ENCODE results near the gene PGM5. TPM values are rescaled to one million over a fixed set of nuclear protein-coding genes. Genes with fewer than 3 reads are reported as not detected.

Gene PGM5
- total RNA-seq, 2 experiments from 2014 or later: not detected

DNA sequence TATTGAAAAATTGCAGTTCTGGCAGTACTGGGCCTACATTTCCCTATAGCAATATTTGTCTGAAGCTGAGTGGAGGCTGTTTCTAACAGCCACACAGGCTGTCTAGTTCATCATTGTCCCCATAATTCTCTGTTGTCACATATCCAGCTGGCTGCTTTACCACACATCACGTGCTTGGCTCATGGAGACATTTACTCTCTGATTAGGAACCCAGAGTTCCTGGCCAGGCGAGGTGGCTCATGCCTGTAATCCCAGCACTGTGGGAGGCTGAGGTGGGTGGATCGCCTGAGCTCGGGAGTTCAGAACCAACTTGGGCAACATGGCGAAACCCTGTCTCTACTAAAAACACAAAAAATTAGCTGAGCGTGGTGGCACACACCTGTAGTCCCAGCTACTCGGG is 81.4 kb downstream of the PGM5 start:
- CTCF ChIA-PET (ENCODE audit: unreplicated experiment): no interaction called here
- no peak overlapping the region for H3K4me3 ChIP-seq (ENCODE audit: low read depth, low read length, poor library complexity, severe bottlenecking)
- intact Hi-C loops (cut with micrococcal nuclease; ENCODE audit: unreplicated experiment): loop anchor here (2.0 kb wide), 1 partner anchor 45 kb away; no protein-coding TSS in a partner anchor
- H3K79me2 ChIP-seq (ENCODE audit: insufficient read depth, low read depth, low read length): no peaks in the 10 kb centered on the region
- POLR2A ChIA-PET: interaction anchor here (1.2 to 1.5 kb wide), 3 partner anchors 11 to 20 kb away, joined by 3 to 4 read pairs (median 3); no protein-coding TSS in a partner anchor
- no peak overlapping the region for H2AFZ ChIP-seq (ENCODE audit: low read length)
- no peak overlapping the region for H3K4me2 ChIP-seq (ENCODE audit: low read length)
- BruUV-seq (replicated peaks): no TSS peak
- no peaks in the 10 kb centered on the region for H3K36me3 ChIP-seq (ENCODE audit: insufficient read depth, low read length)
- H3K4me1 ChIP-seq (ENCODE audit: insufficient read depth, low read length, poor library complexity, severe bottlenecking): no peaks in the 10 kb centered on the region
- DNase-seq (ENCODE audit: low spot score): no peak
- H3K9me2 ChIP-seq (ENCODE audit: insufficient read depth, low read length): no peaks in the 10 kb centered on the region
- no peaks in the 10 kb centered on the region for H4K20me1 ChIP-seq (ENCODE audit: insufficient read depth, low read length)
- peaks cover 6% of the 10 kb centered on the region; the same call in 1 of the 2 replicates for H3K9me3 ChIP-seq (ENCODE audit: low read length)
- H3K27ac ChIP-seq (ENCODE audit: low read depth, low read length, poor library complexity, severe bottlenecking): no peak overlapping the region
- TF ChIP-seq, protein P1, sequence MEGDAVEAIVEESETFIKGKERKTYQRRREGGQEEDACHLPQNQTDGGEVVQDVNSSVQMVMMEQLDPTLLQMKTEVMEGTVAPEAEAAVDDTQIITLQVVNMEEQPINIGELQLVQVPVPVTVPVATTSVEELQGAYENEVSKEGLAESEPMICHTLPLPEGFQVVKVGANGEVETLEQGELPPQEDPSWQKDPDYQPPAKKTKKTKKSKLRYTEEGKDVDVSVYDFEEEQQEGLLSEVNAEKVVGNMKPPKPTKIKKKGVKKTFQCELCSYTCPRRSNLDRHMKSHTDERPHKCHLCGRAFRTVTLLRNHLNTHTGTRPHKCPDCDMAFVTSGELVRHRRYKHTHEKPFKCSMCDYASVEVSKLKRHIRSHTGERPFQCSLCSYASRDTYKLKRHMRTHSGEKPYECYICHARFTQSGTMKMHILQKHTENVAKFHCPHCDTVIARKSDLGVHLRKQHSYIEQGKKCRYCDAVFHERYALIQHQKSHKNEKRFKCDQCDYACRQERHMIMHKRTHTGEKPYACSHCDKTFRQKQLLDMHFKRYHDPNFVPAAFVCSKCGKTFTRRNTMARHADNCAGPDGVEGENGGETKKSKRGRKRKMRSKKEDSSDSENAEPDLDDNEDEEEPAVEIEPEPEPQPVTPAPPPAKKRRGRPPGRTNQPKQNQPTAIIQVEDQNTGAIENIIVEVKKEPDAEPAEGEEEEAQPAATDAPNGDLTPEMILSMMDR (conservative IDR thresholded peaks at IDR 0.05; ENCODE audit: low read length): no peak
- no peak for TF ChIP-seq EZH2phosphoT487 (IDR thresholded peaks at IDR 0.05; ENCODE audit: borderline replicate concordance, low read depth, low read length)

- Histone ChIP-seq H3K4me3 (ENCODE audit: low read depth, low read length, poor library complexity, severe bottlenecking) (no peak overlapping the region), H2AFZ (ENCODE audit: low read length) (no peak overlapping the region), H4K20me1 (ENCODE audit: insufficient read depth, low read length) (no peaks in the 10 kb centered on the region), H3K9me2 (ENCODE audit: insufficient read depth, low read length) (no peaks in the 10 kb centered on the region), H3K9me3 (ENCODE audit: low read length) (peaks cover 6% of the 10 kb centered on the region; the same call in 1 of the 2 replicates), H3K36me3 (ENCODE audit: insufficient read depth, low read length) (no peaks in the 10 kb centered on the region), H3K4me2 (ENCODE audit: low read length) (no peak overlapping the region), H3K79me2 (ENCODE audit: insufficient read depth, low read depth, low read length) (no peaks in the 10 kb centered on the region), H3K27ac (ENCODE audit: low read depth, low read length, poor library complexity, severe bottlenecking) (no peak overlapping the region), H3K4me1 (ENCODE audit: insufficient read depth, low read length, poor library complexity, severe bottlenecking) (no peaks in the 10 kb centered on the region)
- ChIA-PET POLR2A (interaction anchor here (0.6 kb wide), 3 partner anchors 14 to 76 kb away, joined by 3 to 6 read pairs (median 4); no protein-coding TSS in a partner anchor), CTCF (ENCODE audit: unreplicated experiment) (no interaction called here)
- DNase-seq (ENCODE audit: low spot score): no peak
- TF ChIP-seq EZH2phosphoT487 (IDR thresholded peaks at IDR 0.05; ENCODE audit: borderline replicate concordance, low read depth, low read length): no peak
- TF ChIP-seq, protein P1 (conservative IDR thresholded peaks at IDR 0.05; ENCODE audit: low read length): no peak
- intact Hi-C loops (cut with micrococcal nuclease; ENCODE audit: unreplicated experiment): loop anchor here (2.0 kb wide), 1 partner anchor 21 kb away; no protein-coding TSS in a partner anchor
- BruUV-seq (replicated peaks): no TSS peak
Measured at GRCh38 chr9:68443624-68444023, 87.2 kb downstream of the PGM5 start.

DNA sequence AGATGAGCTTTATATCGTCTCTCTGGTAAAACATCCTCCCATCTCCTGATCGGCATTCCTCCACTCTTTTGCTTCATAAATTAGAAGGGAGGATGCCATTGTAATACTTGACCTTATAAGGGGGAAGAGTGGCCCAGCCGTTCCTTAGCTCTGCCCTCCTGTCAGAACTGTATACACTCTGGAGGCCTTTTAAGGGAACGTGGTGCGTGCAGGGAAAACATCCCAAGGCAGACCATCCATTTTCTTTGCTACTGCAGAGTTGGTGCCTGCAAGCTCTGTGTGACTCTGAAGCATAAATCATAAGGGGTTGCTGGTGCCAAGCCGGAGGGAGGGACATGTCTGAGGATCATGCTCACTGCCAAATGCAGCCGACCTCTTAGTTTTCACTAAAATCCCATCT is 90.4 kb downstream of the PGM5 start:
- TF ChIP-seq EZH2phosphoT487 (IDR thresholded peaks at IDR 0.05; ENCODE audit: borderline replicate concordance, low read depth, low read length): no peak
- TF ChIP-seq, protein P1 (conservative IDR thresholded peaks at IDR 0.05; ENCODE audit: low read length): no peak
- intact Hi-C loops (cut with micrococcal nuclease; ENCODE audit: unreplicated experiment): loop anchor here (5.0 kb wide), 1 partner anchor 50 kb away; no protein-coding TSS in a partner anchor
- POLR2A ChIA-PET: interaction anchor here (0.6 kb wide), 1 partner anchor 11 kb away, joined by 4 read pairs; no protein-coding TSS in a partner anchor

More for the DNA sequence above, 90.4 kb downstream of the PGM5 start:
- Histone ChIP-seq H3K27ac (ENCODE audit: low read depth, low read length, poor library complexity, severe bottlenecking) (no peak overlapping the region), H3K4me2 (ENCODE audit: low read length) (no peak overlapping the region), H3K4me3 (ENCODE audit: low read depth, low read length, poor library complexity, severe bottlenecking) (no peak overlapping the region), H2AFZ (ENCODE audit: low read length) (no peak overlapping the region), H3K9me3 (ENCODE audit: low read length) (peaks cover under 1% of the 10 kb centered on the region; the same call in 1 of the 2 replicates), H3K79me2 (ENCODE audit: insufficient read depth, low read depth, low read length) (no peaks in the 10 kb centered on the region), H3K4me1 (ENCODE audit: insufficient read depth, low read length, poor library complexity, severe bottlenecking) (no peaks in the 10 kb centered on the region), H4K20me1 (ENCODE audit: insufficient read depth, low read length) (no peaks in the 10 kb centered on the region), H3K9me2 (ENCODE audit: insufficient read depth, low read length) (no peaks in the 10 kb centered on the region), H3K36me3 (ENCODE audit: insufficient read depth, low read length) (no peaks in the 10 kb centered on the region)
- no peak for DNase-seq (ENCODE audit: low spot score)
- CTCF ChIA-PET (ENCODE audit: unreplicated experiment): no interaction called here
- BruUV-seq (replicated peaks): no TSS peak
